ENCODE data around the gene AGPAT4.

The AGPAT4 gene

DNA sequence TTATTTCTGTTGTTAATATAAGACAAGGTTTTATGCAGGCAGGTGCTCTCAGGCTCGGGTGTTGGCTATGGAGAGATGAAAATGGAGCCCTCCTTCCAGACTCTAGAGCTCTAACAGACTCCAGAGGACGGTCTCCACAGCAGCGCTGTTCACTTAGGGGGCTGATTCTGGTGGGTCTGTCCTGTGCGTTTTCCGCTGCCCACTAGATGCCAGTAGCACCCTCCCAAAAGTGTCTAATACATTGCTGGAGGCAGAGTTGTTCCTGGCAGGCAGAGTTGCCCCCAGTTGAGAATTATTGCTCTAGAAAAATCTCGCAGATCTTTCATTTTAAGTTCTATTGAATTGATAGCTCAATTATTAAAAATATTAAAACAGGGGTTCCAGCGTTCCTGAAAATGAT, 172.3 kb downstream of the AGPAT4 start:
- no peak for DNase-seq

- DNase-seq = no peak
Measured at GRCh38 chr6:161100072-161100471, 173.8 kb downstream of the AGPAT4 start.

DNA sequence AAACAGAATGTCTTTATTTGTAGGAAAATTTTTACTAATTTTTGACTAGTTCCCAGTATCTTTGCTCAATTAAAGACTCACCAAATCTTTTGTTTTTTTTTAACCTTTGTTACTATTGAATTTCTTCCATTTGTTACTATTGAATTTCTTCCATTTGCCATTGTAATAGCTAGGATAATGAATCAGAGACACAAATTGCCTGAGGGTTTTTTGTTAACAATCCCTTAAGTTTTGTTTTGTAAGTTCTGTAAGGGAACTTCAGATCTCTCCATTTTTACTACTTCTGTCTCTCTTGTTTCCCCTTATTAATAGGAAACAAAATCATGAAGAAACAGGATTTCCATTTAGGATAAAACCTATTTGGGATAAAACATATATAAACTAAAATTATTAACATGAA, 177.9 kb downstream of the AGPAT4 start:
- DNase-seq = no peak

GRCh38 chr6:161094955-161095354, 178.9 kb downstream of the AGPAT4 start:
- no peak for DNase-seq

GRCh38 chr6:161091972-161092701, 181.7 kb downstream of the AGPAT4 start:
- no peak for DNase-seq

GRCh38 chr6:161091151-161091550, 182.7 kb downstream of the AGPAT4 start:
- no peak for DNase-seq

DNA sequence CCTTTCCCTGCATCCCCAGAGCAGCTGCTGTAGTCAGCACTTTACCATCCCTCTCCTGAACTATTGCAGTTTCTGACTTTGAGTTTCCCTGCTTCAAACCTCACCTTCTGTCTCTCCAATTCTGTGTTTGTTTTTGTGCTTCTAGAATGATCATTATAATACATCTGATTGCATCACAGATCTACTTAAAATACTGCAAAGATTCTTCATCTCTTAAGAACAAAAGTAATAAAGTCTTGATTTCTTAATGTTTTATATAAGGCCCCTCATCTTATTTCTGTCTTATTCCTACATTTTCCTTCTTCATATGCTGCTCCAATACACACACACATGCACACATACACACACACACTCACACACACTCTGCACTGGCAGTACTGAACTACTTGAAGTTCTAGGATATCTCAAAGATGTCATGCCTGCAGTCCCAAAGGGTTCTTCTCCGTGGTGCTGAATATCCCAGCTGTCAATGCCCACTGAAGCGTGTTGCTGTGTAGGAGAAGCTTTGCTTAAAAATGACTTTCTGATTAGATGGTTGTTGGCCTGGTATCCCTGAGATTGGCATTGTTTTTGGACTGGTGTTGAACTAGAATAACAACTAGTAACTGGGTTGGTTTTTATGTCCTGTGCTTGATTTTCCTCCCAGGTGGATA, 185.1 kb downstream of the AGPAT4 start:
- no peak for DNase-seq

GRCh38 chr6:161085246-161085645, 188.6 kb downstream of the AGPAT4 start:
- no peak for DNase-seq

- no peak for DNase-seq
Measured at GRCh38 chr6:161082215-161082614, 191.6 kb downstream of the AGPAT4 start.

GRCh38 chr6:161080263-161080970, 193.4 kb downstream of the AGPAT4 start:
- DNase-seq = no peak

All from activated T-cell treated with anti-CD3 and anti-CD28 coated beads for 4 hours (primary cell).